AG04450 (cell line): Measurements from ENCODE around the gene EFCAB6. TPM values are rescaled to one million over a fixed set of nuclear protein-coding genes. Genes with fewer than 3 reads are reported as not detected.

Experiments used
- CTCF ChIA-PET: fragments of 300-600, 350-600 bp; formaldehyde crosslinking; extraction: SDS; loops from one replicate; lab custom pipeline; 2022; ENCODE audit warnings: antibody characterized with exemption, inconsistent platforms; lab: Charles Lee
- POLR2A ChIA-PET: fragments of 350-600 bp; formaldehyde crosslinking; extraction: SDS; loops from one replicate; lab custom pipeline; 2021; ENCODE audit warnings: antibody characterized with exemption, inconsistent platforms; lab: Yijun Ruan, JAX
- DNase-seq: peaks from one replicate; pipeline ENCODE4 v3.0.0-alpha.2; 2011; ENCODE audit warnings: low read depth, low spot score
- H3K27ac ChIP-seq: one replicate; pipeline ENCODE4 v1.5.1; 2012; ENCODE audit warnings: low read depth, low read length, control low read depth
- H3K27me3 ChIP-seq: one replicate; pipeline ENCODE4 v1.6.0; 2012; ENCODE audit warnings: low read length; ENCODE audit not compliant: control insufficient read depth, insufficient read depth
- H3K4me3 ChIP-seq: 2 replicates; pipeline ENCODE4 v1.5.1; 2011; ENCODE audit warnings: mild to moderate bottlenecking, low read depth, low read length, control low read depth
- H3K9me3 ChIP-seq: 2 replicates; pipeline ENCODE4 v1.5.1; 2012; ENCODE audit warnings: low read length; ENCODE audit not compliant: control insufficient read depth, insufficient read depth
- CTCF ChIP-seq: IDR thresholded peaks from 2 replicates; pipeline ENCODE4 v1.5.1; 2011; ENCODE audit warnings: low read depth, low read length, control low read depth, inconsistent platforms
- polyA plus RNA-seq: library from polyadenylated mRNA; depleted of rRNA; stranded (reverse); fragments of >200 nt; gene quantifications from 2 replicates; pipeline ENCODE4 v1.2.3, GENCODE V29; 2011

The EFCAB6 gene
- polyA plus RNA-seq, 1 experiment: 1.4 TPM

DNA sequence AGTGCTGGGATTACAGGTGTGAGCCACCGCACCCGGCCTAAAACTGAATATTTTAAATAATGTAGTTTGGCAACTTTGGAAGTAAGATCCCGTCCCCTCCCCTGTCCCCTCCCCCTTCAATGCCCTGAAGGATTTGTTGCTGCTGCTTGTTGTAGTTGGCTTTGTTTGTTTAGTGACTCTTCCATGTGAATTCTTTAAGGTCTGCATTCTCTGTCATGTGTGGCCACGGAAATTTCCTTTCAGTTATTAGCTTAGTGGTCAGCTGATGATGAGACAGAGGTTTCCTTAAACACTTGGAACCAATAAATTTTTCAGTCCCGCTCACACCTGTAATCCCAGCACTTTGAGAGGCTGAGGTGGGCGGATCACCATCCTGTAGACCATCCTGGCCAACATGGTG is 290.4 kb downstream of the EFCAB6 start:
- Histone ChIP-seq H3K27me3 (peaks cover 2% of the 10 kb centered on the region), H3K9me3 (peaks cover 10% of the 10 kb centered on the region), H3K4me3 (no peak overlapping the region), H3K27ac (no peak overlapping the region)
- CTCF ChIA-PET: no interaction called here
- TF ChIP-seq CTCF: no peak
- DNase-seq: no peak
- POLR2A ChIA-PET: no interaction called here

DNA sequence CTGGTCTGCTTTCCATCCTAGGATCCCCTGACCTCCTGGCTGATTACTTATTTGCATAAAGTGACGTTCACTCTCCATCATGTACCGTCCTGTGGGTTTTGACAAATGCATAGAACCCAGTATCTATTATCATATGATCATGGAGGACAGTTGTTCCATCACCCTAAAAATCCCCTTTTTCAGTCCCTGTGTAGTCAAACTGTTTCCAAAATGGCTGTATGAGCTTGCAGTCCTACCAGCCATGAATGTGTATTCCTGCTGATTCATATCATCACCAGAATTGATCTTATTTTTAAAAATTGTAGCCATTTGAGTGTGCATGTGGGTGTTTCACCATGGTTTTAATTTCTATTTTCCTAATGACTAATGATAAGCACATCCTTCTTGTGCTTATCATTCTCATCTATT is 291.5 kb downstream of the EFCAB6 start:
- Histone ChIP-seq H3K4me3 (no peak overlapping the region), H3K9me3 (peaks cover 15% of the 10 kb centered on the region), H3K27ac (no peak overlapping the region), H3K27me3 (peaks cover 2% of the 10 kb centered on the region)
- ChIA-PET POLR2A (no interaction called here), CTCF (no interaction called here)
- no peak for DNase-seq
- no peak for TF ChIP-seq CTCF

DNA sequence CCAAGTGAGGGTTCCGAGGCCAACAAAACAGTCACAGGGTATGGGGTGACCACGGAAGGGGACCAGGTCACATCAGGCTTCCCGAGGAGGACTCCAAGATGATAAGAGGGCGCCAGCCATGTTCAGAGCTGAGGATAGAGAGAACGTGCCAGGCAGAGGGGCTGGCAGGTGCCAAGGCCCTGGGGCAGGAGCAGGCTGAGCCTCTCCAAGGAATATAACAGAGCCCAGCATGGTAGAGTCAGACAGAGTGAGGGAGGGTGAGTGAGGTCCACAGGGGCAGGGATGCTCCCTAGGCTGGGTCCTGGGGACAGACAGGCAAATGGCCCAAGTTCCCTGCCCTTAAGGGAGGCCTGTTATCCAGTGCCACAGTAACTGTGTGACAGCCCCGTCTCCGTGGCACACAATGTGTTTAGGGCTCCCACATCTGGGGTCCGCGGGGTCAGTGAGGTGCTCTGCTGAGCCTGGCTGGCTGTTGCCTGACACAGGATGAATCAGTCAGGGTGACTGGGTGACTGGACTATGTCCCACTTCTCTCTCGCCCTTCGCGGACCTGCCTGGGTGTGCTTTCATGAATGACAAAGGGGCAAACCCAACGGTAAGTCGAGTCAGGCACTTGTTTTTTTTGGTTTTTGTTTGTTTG is 295.0 kb downstream of the EFCAB6 start:
- CTCF ChIA-PET: no interaction called here
- Histone ChIP-seq H3K9me3 (peaks cover 35% of the 10 kb centered on the region), H3K4me3 (no peak overlapping the region), H3K27me3 (peaks cover under 1% of the 10 kb centered on the region), H3K27ac (no peak overlapping the region)
- POLR2A ChIA-PET: no interaction called here
- no peak for TF ChIP-seq CTCF
- no peak for DNase-seq

- CTCF ChIA-PET: no interaction called here
- no peak for TF ChIP-seq CTCF
- H3K9me3 ChIP-seq: peaks cover 42% of the 10 kb centered on the region
- H3K4me3 ChIP-seq: no peak overlapping the region
- POLR2A ChIA-PET: no interaction called here
- no peak overlapping the region for H3K27ac ChIP-seq
- DNase-seq: no peak
- H3K27me3 ChIP-seq: no peaks in the 10 kb centered on the region
Measured at GRCh38 chr22:43516386-43516785, 295.7 kb downstream of the EFCAB6 start.

DNA sequence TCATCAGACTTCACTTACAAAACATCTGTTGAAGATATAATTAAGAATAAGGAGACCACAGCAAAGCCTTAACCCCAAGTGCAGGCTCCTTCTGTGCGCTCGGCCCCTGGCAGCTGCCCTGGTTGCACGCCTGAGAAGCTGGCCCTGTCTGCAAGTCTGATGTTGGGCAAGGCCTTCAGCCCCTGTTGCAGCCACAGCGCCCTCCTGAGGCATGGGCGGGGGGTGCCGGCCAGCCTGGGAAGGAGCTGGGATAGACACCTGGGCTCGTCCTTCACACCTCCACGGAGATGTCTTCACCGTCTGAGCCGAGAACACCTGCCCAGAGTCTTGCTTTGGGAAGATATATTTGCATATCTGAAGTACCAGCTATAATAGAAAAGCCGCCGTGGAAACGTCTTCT is 296.2 kb downstream of the EFCAB6 start:
- Histone ChIP-seq H3K27ac (no peak overlapping the region), H3K9me3 (peaks cover 47% of the 10 kb centered on the region), H3K4me3 (no peak overlapping the region), H3K27me3 (no peaks in the 10 kb centered on the region)
- DNase-seq: no peak
- POLR2A ChIA-PET: no interaction called here
- TF ChIP-seq CTCF: no peak
- CTCF ChIA-PET: no interaction called here
